ENCODE results near the gene PLCB4.

The PLCB4 gene

GRCh38 chr20:9508696-9509178 lies 439.9 kb downstream of the PLCB4 start:
- no peak for DNase-seq

GRCh38 chr20:9509246-9509645 lies 440.4 kb downstream of the PLCB4 start:
- DNase-seq: no peak

- DNase-seq: no peak
Observed at GRCh38 chr20:9510911-9511310, 442.0 kb downstream of the PLCB4 start.

- DNase-seq: no peak
Observed at GRCh38 chr20:9514072-9514460, 445.2 kb downstream of the PLCB4 start.

- no peak for DNase-seq
Observed at GRCh38 chr20:9514461-9515213, 445.8 kb downstream of the PLCB4 start, which contains the start of gene LAMP5. LAMP5 (plus strand) TSS chr20:9514590; CDS start chr20:9514853, 263 bp downstream.

GRCh38 chr20:9515214-9515585 lies 446.3 kb downstream of the PLCB4 start:
- DNase-seq: no peak

- no peak for DNase-seq
Observed at GRCh38 chr20:9515741-9516233, 446.9 kb downstream of the PLCB4 start.

GRCh38 chr20:9516234-9516871 lies 447.5 kb downstream of the PLCB4 start:
- DNase-seq: no peak

GRCh38 chr20:9517297-9518162 lies 448.6 kb downstream of the PLCB4 start:
- DNase-seq: no peak

- no peak for DNase-seq
Observed at GRCh38 chr20:9518576-9519175, 449.8 kb downstream of the PLCB4 start.

GRCh38 chr20:9520086-9520485 lies 451.2 kb downstream of the PLCB4 start:
- DNase-seq: no peak

- DNase-seq: no peak
Observed at GRCh38 chr20:9523636-9524035, 454.7 kb downstream of the PLCB4 start.
